Thoracic aorta (tissue), 2 donors: Measurements from ENCODE around the gene SGPL1. TPM values are rescaled to one million over a fixed set of nuclear protein-coding genes. Genes with fewer than 3 reads are reported as not detected.

Experiments used
- ATAC-seq: fragments of 150-250 bp; one replicate; pipeline ENCODE4 v1.8.0; 2017; ENCODE audit warnings: low read depth; ENCODE audit not compliant: insufficient number of reproducible peaks, low FRiP score
- DNase-seq: peaks from one replicate; pipeline ENCODE4 v3.0.0-alpha.2; 2020; ENCODE audit warnings: low spot score
- H3K27ac ChIP-seq, 2 donors: fragments of 200-600 bp; sonication (generic); 1 replicate in 1 of 2; 2 replicates in 1 of 2; pipeline ENCODE4 v1.5.1; 2016; ENCODE audit warnings: mild to moderate bottlenecking in 2 of 2, moderate library complexity in 2 of 2
- H3K27me3 ChIP-seq: fragments of 200-600 bp; sonication (generic); replicated peaks from 2 replicates; pipeline ENCODE4 v1.6.0; 2016; ENCODE audit warnings: mild to moderate bottlenecking; ENCODE audit not compliant: insufficient read depth
- H3K36me3 ChIP-seq: fragments of 200-600 bp; sonication (generic); one replicate; pipeline ENCODE4 v1.5.1; 2016
- H3K4me1 ChIP-seq, 2 donors: fragments of 200-600 bp; sonication (generic); 1 replicate in 1 of 2; 2 replicates in 1 of 2; pipeline versions ENCODE4 v1.5.1 to v1.6.0; 2016; ENCODE audit warnings: low read depth in 2 of 2, mild to moderate bottlenecking in 1 of 2; ENCODE audit not compliant: control insufficient read depth in 1 of 2
- H3K4me3 ChIP-seq: fragments of 200-600 bp; sonication (generic); 2 replicates; pipeline ENCODE4 v1.5.1; 2016; ENCODE audit warnings: mild to moderate bottlenecking
- H3K9me3 ChIP-seq: fragments of 200-600 bp; sonication (generic); 2 replicates; pipeline ENCODE4 v1.5.1; 2016
- CTCF ChIP-seq: fragments of 200-600 bp; sonication (generic); IDR thresholded peaks from one replicate; pipeline ENCODE4 v1.5.1; 2019; ENCODE audit warnings: antibody characterized with exemption
- total RNA-seq, 2 donors: library from RNA; depleted of rRNA; stranded (reverse); fragments of >200 nt; gene quantifications; one replicate each; pipeline versions ENCODE4 v1.1.0 to v1.2.3, GENCODE V29; 2016

Gene SGPL1
- total RNA-seq, 2 donors from 2014 or later, result 15.0 to 26.0 TPM

- Histone ChIP-seq H3K4me3 (no peak overlapping the region), H3K4me1 (no peaks in the 10 kb centered on the region), H3K27ac (no peak overlapping the region), H3K36me3 (no peaks in the 10 kb centered on the region), H3K9me3 (no peaks in the 10 kb centered on the region), H3K27me3 (no peaks in the 10 kb centered on the region)
- no peak for TF ChIP-seq CTCF
- no peak for DNase-seq
- ATAC-seq, result no peak
Measured at GRCh38 chr10:70910486-70911341, 95.0 kb downstream of the SGPL1 start.

GRCh38 chr10:70911386-70911785, 95.6 kb downstream of the SGPL1 start:
- ATAC-seq (no peak), DNase-seq (no peak)
- H3K36me3 ChIP-seq, result no peaks in the 10 kb centered on the region

GRCh38 chr10:70912556-70912955, 96.8 kb downstream of the SGPL1 start:
- DNase-seq, result no peak

More at GRCh38 chr10:70911386-70911785, 95.6 kb downstream of the SGPL1 start:
- H3K9me3 ChIP-seq, result no peaks in the 10 kb centered on the region
- no peaks in the 10 kb centered on the region for H3K4me1 ChIP-seq
- no peak for TF ChIP-seq CTCF
- no peaks in the 10 kb centered on the region for H3K27me3 ChIP-seq
- no peak overlapping the region for H3K4me3 ChIP-seq
- no peak overlapping the region for H3K27ac ChIP-seq

GRCh38 chr10:70913191-70913892, 97.6 kb downstream of the SGPL1 start:
- H3K36me3 ChIP-seq, result no peaks in the 10 kb centered on the region
- H3K27me3 ChIP-seq, result no peaks in the 10 kb centered on the region
- ATAC-seq (no peak), DNase-seq (no peak)
- H3K4me1 ChIP-seq, result no peaks in the 10 kb centered on the region
- no peak for TF ChIP-seq CTCF
- no peak overlapping the region for H3K4me3 ChIP-seq
- no peaks in the 10 kb centered on the region for H3K9me3 ChIP-seq
- H3K27ac ChIP-seq, result no peak overlapping the region

More at GRCh38 chr10:70912556-70912955, 96.8 kb downstream of the SGPL1 start:
- Histone ChIP-seq H3K27ac (no peak overlapping the region), H3K4me3 (no peak overlapping the region), H3K36me3 (no peaks in the 10 kb centered on the region), H3K27me3 (no peaks in the 10 kb centered on the region), H3K4me1 (no peaks in the 10 kb centered on the region), H3K9me3 (no peaks in the 10 kb centered on the region)
- no peak for ATAC-seq
- TF ChIP-seq CTCF, result no peak

- DNase-seq, result no peak
- no peaks in the 10 kb centered on the region for H3K4me1 ChIP-seq
- no peak for TF ChIP-seq CTCF
- no peak overlapping the region for H3K27ac ChIP-seq
- no peaks in the 10 kb centered on the region for H3K36me3 ChIP-seq
- H3K9me3 ChIP-seq, result no peaks in the 10 kb centered on the region
- no peaks in the 10 kb centered on the region for H3K27me3 ChIP-seq
- ATAC-seq, result no peak
- H3K4me3 ChIP-seq, result no peak overlapping the region
Measured at GRCh38 chr10:70913893-70914240, 98.1 kb downstream of the SGPL1 start.
